GM18508 (cell line): ENCODE results near the gene IMMP1L.

Source experiments
- ATAC-seq: cut with Tn5 transposase; IDR thresholded peaks from one replicate; pipeline ENCODE4 v1.9.1; 2021; ENCODE audit warnings: moderate number of reproducible peaks; ENCODE audit not compliant: insufficient read depth, unreplicated experiment

Gene IMMP1L

GRCh38 chr11:31477528-31478222 is 31.7 kb downstream of the IMMP1L start:
- no peak for ATAC-seq

- ATAC-seq: no peak
Measured at GRCh38 chr11:31474083-31474482, 35.3 kb downstream of the IMMP1L start.

GRCh38 chr11:31464436-31464835 is 45.0 kb downstream of the IMMP1L start:
- no peak for ATAC-seq

- no peak for ATAC-seq
Measured at GRCh38 chr11:31455177-31455576, 54.2 kb downstream of the IMMP1L start.

- ATAC-seq: no peak
Measured at GRCh38 chr11:31450841-31451240, 58.6 kb downstream of the IMMP1L start.

GRCh38 chr11:31449040-31449439 is 60.4 kb downstream of the IMMP1L start:
- no peak for ATAC-seq

- ATAC-seq: no peak
Measured at GRCh38 chr11:31445621-31446020, 63.8 kb downstream of the IMMP1L start.

GRCh38 chr11:31443802-31444201 is 65.6 kb downstream of the IMMP1L start:
- ATAC-seq: no peak

- ATAC-seq: no peak
Measured at GRCh38 chr11:31442086-31442485, 67.3 kb downstream of the IMMP1L start.

GRCh38 chr11:31441296-31441695 is 68.1 kb downstream of the IMMP1L start:
- ATAC-seq: no peak

GRCh38 chr11:31437742-31438435 is 71.5 kb downstream of the IMMP1L start:
- no peak for ATAC-seq

GRCh38 chr11:31433851-31434250 is 75.6 kb downstream of the IMMP1L start:
- no peak for ATAC-seq

GRCh38 chr11:31424652-31425051 is 84.8 kb downstream of the IMMP1L start:
- no peak for ATAC-seq

- no peak for ATAC-seq
Measured at GRCh38 chr11:31422703-31423102, 86.7 kb downstream of the IMMP1L start.

- no peak for ATAC-seq
Measured at GRCh38 chr11:31421820-31422219, 87.6 kb downstream of the IMMP1L start.

- no peak for ATAC-seq
Measured at GRCh38 chr11:31419669-31420068, 89.8 kb downstream of the IMMP1L start.

- ATAC-seq: no peak
Measured at GRCh38 chr11:31419138-31419537, 90.3 kb downstream of the IMMP1L start.

- ATAC-seq: no peak
Measured at GRCh38 chr11:31417816-31418215, 91.6 kb downstream of the IMMP1L start.

- no peak for ATAC-seq
Measured at GRCh38 chr11:31417357-31417756, 92.1 kb downstream of the IMMP1L start.

GRCh38 chr11:31415435-31415834 is 94.0 kb downstream of the IMMP1L start:
- no peak for ATAC-seq

- no peak for ATAC-seq
Measured at GRCh38 chr11:31414338-31414737, 95.1 kb downstream of the IMMP1L start.

- no peak for ATAC-seq
Measured at GRCh38 chr11:31412946-31413345, 96.5 kb downstream of the IMMP1L start.
